ENCODE results near the gene TM6SF1. TPM values are rescaled to one million over a fixed set of nuclear protein-coding genes. Genes with fewer than 3 reads are reported as not detected.
"Not testable (repeated sequence)": the region's sequence is repeated elsewhere in the genome, so short reads cannot be mapped to it uniquely, and the experiment has no call there.

TM6SF1 gene
- polyA plus RNA-seq, 3 donors: 0.67 to 8.8 (median 5.5) TPM

GRCh38 chr15:83112233-83112955 is 4.9 kb downstream of the TM6SF1 start:
- no peak overlapping the region for H3K27ac ChIP-seq (ENCODE audit: low read depth, low read length)
- 52 to 65% (median 64%) methylated on average over 8 of the region's 8 CpGs for WGBS, 3 donors

GRCh38 chr15:83112956-83113299 is 5.5 kb downstream of the TM6SF1 start:
- 39 to 51% (median 43%) methylated on average over 3 of the region's 3 CpGs for WGBS, 3 donors
- no peak overlapping the region for H3K27ac ChIP-seq (ENCODE audit: low read depth, low read length)

- 67 to 78% (median 71%) methylated on average over 5 of the region's 5 CpGs for WGBS, 3 donors
- H3K27ac ChIP-seq (ENCODE audit: low read depth, low read length): no peak overlapping the region
Measured at GRCh38 chr15:83113881-83114674, 6.6 kb downstream of the TM6SF1 start.

- WGBS, 3 donors: 92 to 97% (median 97%) methylated on average over 6 of the region's 6 CpGs
- H3K27ac ChIP-seq (ENCODE audit: low read depth, low read length): no peak overlapping the region
Measured at GRCh38 chr15:83114856-83115255, 7.4 kb downstream of the TM6SF1 start.

GRCh38 chr15:83115410-83115809 is 8.0 kb downstream of the TM6SF1 start:
- WGBS, 3 donors: 91 to 95% (median 92%) methylated on average over 3 of the region's 3 CpGs
- H3K27ac ChIP-seq (ENCODE audit: low read depth, low read length): no peak overlapping the region

- WGBS, 3 donors: 87 to 94% (median 92%) methylated on average over 11 of the region's 11 CpGs
Measured at GRCh38 chr15:83115831-83116565, 8.6 kb downstream of the TM6SF1 start.

GRCh38 chr15:83118291-83118827 is 10.9 kb downstream of the TM6SF1 start:
- WGBS, 3 donors: 72 to 73% (median 72%) methylated on average over 6 of the region's 6 CpGs
- H3K27ac ChIP-seq (ENCODE audit: low read depth, low read length): no peak overlapping the region

More at GRCh38 chr15:83115831-83116565, 8.6 kb downstream of the TM6SF1 start:
- no peak overlapping the region for H3K27ac ChIP-seq (ENCODE audit: low read depth, low read length)

- 84 to 93% (median 93%) methylated on average over 4 of the region's 4 CpGs for WGBS, 3 donors
- no peak overlapping the region for H3K27ac ChIP-seq (ENCODE audit: low read depth, low read length)
Measured at GRCh38 chr15:83118968-83119367, 11.5 kb downstream of the TM6SF1 start.

- no peak overlapping the region for H3K27ac ChIP-seq (ENCODE audit: low read depth, low read length)
- WGBS, 3 donors: 82 to 92% (median 86%) methylated on average over 9 of the region's 9 CpGs
Measured at GRCh38 chr15:83119968-83120581, 12.6 kb downstream of the TM6SF1 start.

GRCh38 chr15:83123529-83123928 is 16.1 kb downstream of the TM6SF1 start:
- H3K27ac ChIP-seq (ENCODE audit: low read depth, low read length): no peak overlapping the region
- 90 to 96% (median 91%) methylated on average over 1 of the region's 1 CpG for WGBS, 3 donors

- no peak overlapping the region for H3K27ac ChIP-seq (ENCODE audit: low read depth, low read length)
- WGBS, 3 donors: 54 to 75% (median 72%) methylated on average over 3 of the region's 3 CpGs
Measured at GRCh38 chr15:83127547-83128150, 20.2 kb downstream of the TM6SF1 start.

- no peak overlapping the region for H3K27ac ChIP-seq (ENCODE audit: low read depth, low read length)
- 84 to 94% (median 93%) methylated on average over 2 of the region's 2 CpGs for WGBS, 3 donors
Measured at GRCh38 chr15:83129791-83130190, 22.3 kb downstream of the TM6SF1 start.

GRCh38 chr15:83132861-83133523 is 25.5 kb downstream of the TM6SF1 start:
- no peak overlapping the region for H3K27ac ChIP-seq (ENCODE audit: low read depth, low read length)
- 85 to 90% (median 90%) methylated on average over 4 of the region's 4 CpGs for WGBS, 3 donors

- WGBS, 3 donors: 98 to 99% (median 99%) methylated on average over 3 of the region's 3 CpGs
- H3K27ac ChIP-seq (ENCODE audit: low read depth, low read length): not testable (repeated sequence)
Measured at GRCh38 chr15:83142151-83142550, 34.7 kb downstream of the TM6SF1 start.

GRCh38 chr15:83144771-83145170 is 37.3 kb downstream of the TM6SF1 start:
- 87 to 96% (median 89%) methylated on average over 3 of the region's 3 CpGs for WGBS, 3 donors
- H3K27ac ChIP-seq (ENCODE audit: low read depth, low read length): no peak overlapping the region

- no peak overlapping the region for H3K27ac ChIP-seq (ENCODE audit: low read depth, low read length)
- 92 to 100% (median 100%) methylated on average over 1 of the region's 1 CpG for WGBS, 3 donors
Measured at GRCh38 chr15:83153288-83153687, 45.8 kb downstream of the TM6SF1 start.

GRCh38 chr15:83155942-83156341 is 48.5 kb downstream of the TM6SF1 start:
- 45 to 81% (median 74%) methylated on average over 1 of the region's 1 CpG for WGBS, 3 donors
- no peak overlapping the region for H3K27ac ChIP-seq (ENCODE audit: low read depth, low read length)

- no peak overlapping the region for H3K27ac ChIP-seq (ENCODE audit: low read depth, low read length)
- 72 to 81% (median 81%) methylated on average over 1 of the region's 1 CpG for WGBS, 3 donors
Measured at GRCh38 chr15:83158393-83158792, 50.9 kb downstream of the TM6SF1 start.
